GM12864 (cell line): ENCODE results near the gene CBX4.

Source experiments
- DNase-seq: peaks from one replicate; pipeline ENCODE4 v3.0.0-alpha.2; 2011; ENCODE audit warnings: low read depth
- H3K4me3 ChIP-seq: 2 replicates; pipeline ENCODE4 v1.5.1; 2011; ENCODE audit warnings: mild to moderate bottlenecking, low read depth, low read length, control low read depth
- TF ChIP-seq, protein P1 (sequence below): IDR thresholded peaks from 2 replicates; pipeline ENCODE4 v1.5.1; 2011; ENCODE audit warnings: low read depth, mild to moderate bottlenecking, moderate library complexity, low read length, control low read depth, inconsistent platforms; ENCODE audit errors: missing control alignments

The CBX4 gene

DNA sequence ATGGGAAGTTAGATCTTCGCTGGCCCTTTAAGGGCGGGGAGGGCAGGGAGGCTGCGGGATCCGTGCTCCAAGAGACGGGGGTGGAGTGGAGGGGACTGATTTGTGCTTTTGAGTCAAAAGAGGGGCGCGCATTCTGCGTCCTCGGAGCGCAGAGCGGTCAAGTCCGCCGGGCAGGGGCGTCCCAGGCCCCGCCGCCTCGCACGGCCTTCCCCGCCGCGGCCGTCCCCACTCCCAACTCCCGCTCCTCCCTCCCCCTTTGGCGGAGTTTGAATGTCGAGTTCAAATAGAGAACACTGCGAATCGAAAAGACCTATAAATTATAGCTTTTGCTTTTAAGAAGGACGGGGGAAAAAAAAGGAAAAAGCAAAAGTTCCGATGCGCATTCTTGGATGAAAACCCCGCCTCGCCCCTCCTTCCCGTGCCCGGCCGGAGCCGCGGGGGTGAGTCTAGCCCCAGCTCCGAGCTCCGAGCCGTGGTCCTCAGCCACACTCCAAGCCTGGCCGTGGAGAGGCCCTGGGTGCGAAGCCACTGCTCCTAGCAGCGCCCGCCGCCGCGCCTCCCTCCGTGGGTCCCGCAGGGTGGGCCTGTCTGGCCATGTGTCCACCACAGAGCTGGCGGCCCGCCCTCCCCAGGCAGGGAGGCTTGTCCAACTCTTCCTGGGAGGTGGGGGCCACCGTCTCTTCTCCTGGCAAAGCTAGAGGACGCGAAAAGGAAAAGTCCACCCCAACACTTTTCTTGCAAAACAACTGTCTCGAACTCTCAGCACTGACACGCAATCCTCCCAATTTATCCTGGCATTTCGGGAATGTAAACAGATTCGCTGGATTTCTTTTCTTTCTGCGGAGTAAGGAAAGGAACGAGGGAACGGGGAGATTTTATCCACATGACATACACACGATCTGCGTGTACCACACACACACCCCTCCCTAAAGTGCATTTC, 46.0 kb downstream of the CBX4 start:
- DNase-seq: no peak
- no peak overlapping the region for H3K4me3 ChIP-seq
- TF ChIP-seq, protein P1, sequence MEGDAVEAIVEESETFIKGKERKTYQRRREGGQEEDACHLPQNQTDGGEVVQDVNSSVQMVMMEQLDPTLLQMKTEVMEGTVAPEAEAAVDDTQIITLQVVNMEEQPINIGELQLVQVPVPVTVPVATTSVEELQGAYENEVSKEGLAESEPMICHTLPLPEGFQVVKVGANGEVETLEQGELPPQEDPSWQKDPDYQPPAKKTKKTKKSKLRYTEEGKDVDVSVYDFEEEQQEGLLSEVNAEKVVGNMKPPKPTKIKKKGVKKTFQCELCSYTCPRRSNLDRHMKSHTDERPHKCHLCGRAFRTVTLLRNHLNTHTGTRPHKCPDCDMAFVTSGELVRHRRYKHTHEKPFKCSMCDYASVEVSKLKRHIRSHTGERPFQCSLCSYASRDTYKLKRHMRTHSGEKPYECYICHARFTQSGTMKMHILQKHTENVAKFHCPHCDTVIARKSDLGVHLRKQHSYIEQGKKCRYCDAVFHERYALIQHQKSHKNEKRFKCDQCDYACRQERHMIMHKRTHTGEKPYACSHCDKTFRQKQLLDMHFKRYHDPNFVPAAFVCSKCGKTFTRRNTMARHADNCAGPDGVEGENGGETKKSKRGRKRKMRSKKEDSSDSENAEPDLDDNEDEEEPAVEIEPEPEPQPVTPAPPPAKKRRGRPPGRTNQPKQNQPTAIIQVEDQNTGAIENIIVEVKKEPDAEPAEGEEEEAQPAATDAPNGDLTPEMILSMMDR: no peak

- TF ChIP-seq, protein P1: no peak
- no peak overlapping the region for H3K4me3 ChIP-seq
- no peak for DNase-seq
Observed at GRCh38 chr17:79792341-79792871, 46.8 kb downstream of the CBX4 start.

GRCh38 chr17:79791735-79792161, 47.5 kb downstream of the CBX4 start:
- no peak overlapping the region for H3K4me3 ChIP-seq
- no peak for DNase-seq
- TF ChIP-seq, protein P1: no peak

GRCh38 chr17:79790805-79791734, 48.2 kb downstream of the CBX4 start:
- TF ChIP-seq, protein P1: no peak
- no peak for DNase-seq
- H3K4me3 ChIP-seq: no peak overlapping the region

GRCh38 chr17:79789943-79790804, 49.1 kb downstream of the CBX4 start:
- no peak overlapping the region for H3K4me3 ChIP-seq
- no peak for DNase-seq
- TF ChIP-seq, protein P1: peak; percentile 56
